ENCODE data around the gene TUBA4A. TPM values are rescaled to one million over a fixed set of nuclear protein-coding genes. Genes with fewer than 3 reads are reported as not detected.

The TUBA4A gene
- total and polyA plus RNA-seq, 9 of the 15 experiments (the other 6 are each of a cell fraction or from before 2014, with no cell fraction given), result 25.1 to 174 (median 42.4) TPM

- TF ChIP-seq ZNF584 (CRISPR knock-in tag; IDR thresholded peaks at IDR 0.05; ENCODE audit: low read depth) (no peak), ATF1 (CRISPR knock-in tag; IDR thresholded peaks at IDR 0.05) (peak; percentile 85), ATF1 (tag; IDR thresholded peaks at IDR 0.05) (peak; percentile 98), BACH1 (tag; IDR thresholded peaks at IDR 0.05) (0 out of 2 replicates have a peak, but pooled peaks have one; percentile 61), EP300 (IDR thresholded peaks at IDR 0.05; ENCODE audit: low read length) (peak; percentile 36; the same call in 1 of the 2 replicates), ZNF253 (CRISPR knock-in tag; conservative IDR thresholded peaks at IDR 0.05) (no peak), CTCFL (IDR thresholded peaks at IDR 0.05; ENCODE audit: borderline replicate concordance, insufficient read depth, low read depth, low read length, poor library complexity, severe bottlenecking) (no peak), CHD7 (IDR thresholded peaks at IDR 0.05; ENCODE audit: low read depth, low read length) (no peak), CSDE1 (IDR thresholded peaks at IDR 0.05) (0 out of 4 replicates have a peak, but pooled peaks of 1 of the 2 experiments have one; percentile 23), ZNF449 (CRISPR knock-in tag; IDR thresholded peaks at IDR 0.05) (no peak)
Measured at GRCh38 chr2:219245148-219245898, 8.4 kb downstream of the TUBA4A start, which contains the start of the genes GLB1L and STK16 (continued).
